HepG2 (cell line): ENCODE measurements around the gene PKM. TPM values are rescaled to one million over a fixed set of nuclear protein-coding genes. Genes with fewer than 3 reads are reported as not detected.
A peak's percentile ranks its signal among the peaks of the same experiment; 100 is the strongest.

Experiments
- ATAC-seq: fragments of 200-7000 bp; cut with Tn5 transposase; 3 replicates; pipeline ENCODE4 v1.9.1; 2020; ENCODE audit warnings: mild to moderate bottlenecking, moderate library complexity
- BruUV-seq: library from RNA; stranded (reverse); fragments of 400-500 nt; replicated peaks from 2 replicates; lab custom pipeline; 2021; lab: Mats Ljungman, UMichigan
- CTCF ChIA-PET: fragments of 300-600 bp; formaldehyde crosslinking; extraction: SDS; loops from one replicate; lab custom pipeline; 2021; ENCODE audit warnings: low total read pairs, inconsistent platforms, low intra/inter-chr PET ratio; lab: Yijun Ruan, JAX
- POLR2A ChIA-PET: fragments of 350-600 bp; sonication (Branson Sonifier 250); formaldehyde crosslinking; loops from one replicate; lab custom pipeline; 2020; ENCODE audit warnings: antibody characterized with exemption, inconsistent platforms; lab: Yijun Ruan, JAX
- DNase-seq: peaks from one replicate; pipeline ENCODE4 v3.0.0-alpha.2; 2015; ENCODE audit warnings: low spot score
- FAIRE-seq: peaks from 3 replicates; lab custom pipeline; 2011; peaks lifted over from hg19 to GRCh38; lab: Jason Lieb, UNC
- H2AFZ ChIP-seq: one replicate; pipeline ENCODE4 v1.6.1; 2011; ENCODE audit warnings: low read length, inconsistent platforms
- H3K27ac ChIP-seq: fragments of 300-600 bp; 3 replicates; pipeline ENCODE4 v1.8.0; 2011; ENCODE audit warnings: mixed run types, mild to moderate bottlenecking, mixed read lengths, low read length, inconsistent platforms; ENCODE audit not compliant: insufficient read depth; ENCODE audit errors: extremely low read length
- H3K27me3 ChIP-seq, 2 experiments: fragments of 200-600 bp in 1 of 2; 2 replicates in 1 of 2; 3 replicates in 1 of 2; pipeline versions ENCODE4 v1.6.0 to v1.8.0; 2011; ENCODE audit warnings: low read length in 2 of 2, mild to moderate bottlenecking in 2 of 2, moderate library complexity in 2 of 2, inconsistent platforms in 1 of 2; ENCODE audit not compliant: insufficient read depth in 2 of 2, control insufficient read depth in 1 of 2
- H3K36me3 ChIP-seq, 2 experiments: fragments of 200-600 bp in 1 of 2; replicated peaks in 1 of 2; 2 replicates in 1 of 2; 3 replicates in 1 of 2; pipeline versions ENCODE4 v1.5.1 to v1.8.0; 2011; ENCODE audit warnings: low read length in 2 of 2, inconsistent platforms in 1 of 2; ENCODE audit not compliant: insufficient read depth in 2 of 2, control insufficient read depth in 1 of 2
- H3K4me1 ChIP-seq: 2 replicates; pipeline ENCODE4 v1.5.1; 2012; ENCODE audit warnings: low read length, inconsistent platforms; ENCODE audit not compliant: insufficient read depth
- H3K4me2 ChIP-seq: 2 replicates; pipeline ENCODE4 v1.6.0; 2011; ENCODE audit warnings: low read depth, low read length, inconsistent platforms
- H3K4me3 ChIP-seq, 3 experiments: fragments of 200-600 bp in 1 of 3; sonication (generic), shearing (Covaris generic) in 1 of 3; replicated peaks in 1 of 3; 2 replicates each; pipeline ENCODE4 v1.5.1; 2011 to 2016; ENCODE audit warnings: low read length in 3 of 3, inconsistent platforms in 2 of 3, low read depth in 2 of 3, mild to moderate bottlenecking in 2 of 3, control low read depth in 1 of 3, mixed read lengths in 1 of 3; ENCODE audit not compliant: insufficient read depth in 1 of 3
- H3K79me2 ChIP-seq: one replicate; pipeline ENCODE4 v1.6.1; 2011; ENCODE audit warnings: low read length, inconsistent platforms; ENCODE audit not compliant: insufficient read depth
- H3K9ac ChIP-seq: 2 replicates; pipeline ENCODE4 v1.6.0; 2011; ENCODE audit warnings: mild to moderate bottlenecking, low read depth, low read length, inconsistent platforms; ENCODE audit not compliant: insufficient read depth
- H3K9me3 ChIP-seq: 2 replicates; pipeline ENCODE4 v1.5.1; 2012; ENCODE audit warnings: mild to moderate bottlenecking, low read length
- H4K20me1 ChIP-seq: 2 replicates; pipeline ENCODE4 v1.6.0; 2011; ENCODE audit warnings: inconsistent platforms, mild to moderate bottlenecking, low read length, moderate library complexity; ENCODE audit not compliant: insufficient read depth
- HNF4A ChIP-seq: sonication (generic); formaldehyde crosslinking; IDR thresholded peaks from 2 replicates; pipeline ENCODE4 v1.4.0; 2020; ENCODE audit warnings: missing genetic modification reagents
- NFYB ChIP-seq: sonication (generic); formaldehyde crosslinking; IDR thresholded peaks from 2 replicates; pipeline ENCODE4 v1.4.0; 2020; ENCODE audit warnings: missing genetic modification reagents
- RBM22 ChIP-seq: fragments of 200-400 bp; formaldehyde crosslinking; optimal IDR thresholded peaks from 2 replicates; pipeline ENCODE3; 2017; ENCODE audit warnings: mild to moderate bottlenecking, low read length, moderate library complexity
- WGBS: methylation state at CpG from one replicate; pipeline ENCODE4 v1.1.6; 2017; ENCODE audit warnings: low lambda C conversion rate; 5-methylcytosine and 5-hydroxymethylcytosine counted together
- in situ Hi-C: cut with HindIII; loops from 2 replicates; pipeline ENCODE4 v1.10.0; 2017; ENCODE audit warnings: low pct_unique_long_range_greater_than_20kb; ENCODE audit not compliant: extremely low pct_ligation_motif_present
- intact Hi-C: fragments of 100-400 bp; cut with micrococcal nuclease; formaldehyde crosslinking; loops from one replicate; pipeline ENCODE4 v1.10.0; 2022; ENCODE audit not compliant: unreplicated experiment
- polyA plus RNA-seq, 8 experiments: library from polyadenylated mRNA; depleted of rRNA in 3 of 8; stranded (reverse) in 7 of 8; unstranded in 1 of 8; fragments of >200 nt; fragmentation: Illumina TruSeq in 4 of 8; extraction: Trizol in 4 of 8; gene quantifications; 2 replicates each; pipeline versions ENCODE4 v1.2.1 to v1.2.3, GENCODE V29; 2011 to 2016; ENCODE audit warnings: low read depth in 4 of 8, missing spikeins in 1 of 8, mixed read lengths in 1 of 8; ENCODE audit not compliant: insufficient read depth in 1 of 8
- total RNA-seq, 5 experiments: library from RNA; depleted of rRNA; stranded (reverse); fragments of >200 nt; fragmentation: Illumina TruSeq; extraction: Trizol; gene quantifications; 2 replicates each; pipeline ENCODE4 v1.2.3, GENCODE V29; 2016; ENCODE audit warnings: low read depth in 1 of 5
- TF ChIP-seq, protein P1 (sequence below): sonication (generic); formaldehyde crosslinking; IDR thresholded peaks from 2 replicates; pipeline ENCODE4 v1.5.1; 2020; ENCODE audit warnings: mild to moderate bottlenecking, missing genetic modification reagents, moderate library complexity

PKM gene
- total and polyA plus RNA-seq, 2 of the 13 experiments (the other 11 are each of a cell fraction or from before 2014, with no cell fraction given): 488 to 780 TPM

DNA sequence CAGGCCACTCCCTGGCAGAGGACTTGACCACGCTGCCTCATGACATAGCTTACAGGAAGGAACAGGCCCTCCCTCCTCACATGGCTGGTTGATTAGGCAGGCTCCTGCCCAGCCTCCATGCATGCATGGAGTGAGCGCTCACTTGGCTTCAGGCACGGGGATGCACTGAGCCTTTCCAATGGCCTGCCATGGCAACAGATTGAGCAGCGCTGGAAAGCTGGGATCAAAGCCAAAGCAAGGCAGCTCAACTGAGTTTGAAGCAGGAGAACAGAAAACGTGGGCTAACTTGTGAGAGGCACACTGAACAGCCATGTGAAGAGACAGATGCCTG is 27.5 kb downstream of the PKM start:
- Histone ChIP-seq H3K36me3 (peaks cover 60 to 99% of the 10 kb centered on the region in 2 experiments), H3K4me1 (peaks cover 15% of the 10 kb centered on the region; the same call in 1 of the 2 replicates), H3K4me3 (no peak overlapping the region), H3K4me2 (no peak overlapping the region), H2AFZ (no peak overlapping the region), H3K27me3 (no peaks in the 10 kb centered on the region), H3K9me3 (no peaks in the 10 kb centered on the region), H3K9ac (no peak overlapping the region), H4K20me1 (peaks cover 93% of the 10 kb centered on the region), H3K27ac (no peak overlapping the region), H3K79me2 (no peaks in the 10 kb centered on the region)
- no peak for FAIRE-seq
- ATAC-seq: no peak
- in situ Hi-C loops: loop anchor here (5.0 kb wide), 1 partner anchor 84 kb away; no protein-coding TSS in a partner anchor
- WGBS: 98% methylated on average over 5 of the region's 5 CpGs
- BruUV-seq: no TSS peak
- no peak for DNase-seq
- POLR2A ChIA-PET: no interaction called here
- TF ChIP-seq HNF4A (CRISPR knock-in tag): no peak
- TF ChIP-seq RBM22: peak; percentile 2
- TF ChIP-seq, protein P1, sequence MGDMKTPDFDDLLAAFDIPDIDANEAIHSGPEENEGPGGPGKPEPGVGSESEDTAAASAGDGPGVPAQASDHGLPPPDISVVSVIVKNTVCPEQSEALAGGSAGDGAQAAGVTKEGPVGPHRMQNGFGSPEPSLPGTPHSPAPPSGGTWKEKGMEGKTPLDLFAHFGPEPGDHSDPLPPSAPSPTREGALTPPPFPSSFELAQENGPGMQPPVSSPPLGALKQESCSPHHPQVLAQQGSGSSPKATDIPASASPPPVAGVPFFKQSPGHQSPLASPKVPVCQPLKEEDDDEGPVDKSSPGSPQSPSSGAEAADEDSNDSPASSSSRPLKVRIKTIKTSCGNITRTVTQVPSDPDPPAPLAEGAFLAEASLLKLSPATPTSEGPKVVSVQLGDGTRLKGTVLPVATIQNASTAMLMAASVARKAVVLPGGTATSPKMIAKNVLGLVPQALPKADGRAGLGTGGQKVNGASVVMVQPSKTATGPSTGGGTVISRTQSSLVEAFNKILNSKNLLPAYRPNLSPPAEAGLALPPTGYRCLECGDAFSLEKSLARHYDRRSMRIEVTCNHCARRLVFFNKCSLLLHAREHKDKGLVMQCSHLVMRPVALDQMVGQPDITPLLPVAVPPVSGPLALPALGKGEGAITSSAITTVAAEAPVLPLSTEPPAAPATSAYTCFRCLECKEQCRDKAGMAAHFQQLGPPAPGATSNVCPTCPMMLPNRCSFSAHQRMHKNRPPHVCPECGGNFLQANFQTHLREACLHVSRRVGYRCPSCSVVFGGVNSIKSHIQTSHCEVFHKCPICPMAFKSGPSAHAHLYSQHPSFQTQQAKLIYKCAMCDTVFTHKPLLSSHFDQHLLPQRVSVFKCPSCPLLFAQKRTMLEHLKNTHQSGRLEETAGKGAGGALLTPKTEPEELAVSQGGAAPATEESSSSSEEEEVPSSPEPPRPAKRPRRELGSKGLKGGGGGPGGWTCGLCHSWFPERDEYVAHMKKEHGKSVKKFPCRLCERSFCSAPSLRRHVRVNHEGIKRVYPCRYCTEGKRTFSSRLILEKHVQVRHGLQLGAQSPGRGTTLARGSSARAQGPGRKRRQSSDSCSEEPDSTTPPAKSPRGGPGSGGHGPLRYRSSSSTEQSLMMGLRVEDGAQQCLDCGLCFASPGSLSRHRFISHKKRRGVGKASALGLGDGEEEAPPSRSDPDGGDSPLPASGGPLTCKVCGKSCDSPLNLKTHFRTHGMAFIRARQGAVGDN (CRISPR knock-in tag): peak; percentile 13; the same call in 1 of the 2 replicates
- no peak for TF ChIP-seq NFYB
- CTCF ChIA-PET: no interaction called here
- intact Hi-C loops: no loop called here
